ENCODE measurements around the gene CASKIN1.
"Not testable (repeated sequence)": the region's sequence is repeated elsewhere in the genome, so short reads cannot be mapped to it uniquely, and the experiment has no call there.

The CASKIN1 gene, protein sequence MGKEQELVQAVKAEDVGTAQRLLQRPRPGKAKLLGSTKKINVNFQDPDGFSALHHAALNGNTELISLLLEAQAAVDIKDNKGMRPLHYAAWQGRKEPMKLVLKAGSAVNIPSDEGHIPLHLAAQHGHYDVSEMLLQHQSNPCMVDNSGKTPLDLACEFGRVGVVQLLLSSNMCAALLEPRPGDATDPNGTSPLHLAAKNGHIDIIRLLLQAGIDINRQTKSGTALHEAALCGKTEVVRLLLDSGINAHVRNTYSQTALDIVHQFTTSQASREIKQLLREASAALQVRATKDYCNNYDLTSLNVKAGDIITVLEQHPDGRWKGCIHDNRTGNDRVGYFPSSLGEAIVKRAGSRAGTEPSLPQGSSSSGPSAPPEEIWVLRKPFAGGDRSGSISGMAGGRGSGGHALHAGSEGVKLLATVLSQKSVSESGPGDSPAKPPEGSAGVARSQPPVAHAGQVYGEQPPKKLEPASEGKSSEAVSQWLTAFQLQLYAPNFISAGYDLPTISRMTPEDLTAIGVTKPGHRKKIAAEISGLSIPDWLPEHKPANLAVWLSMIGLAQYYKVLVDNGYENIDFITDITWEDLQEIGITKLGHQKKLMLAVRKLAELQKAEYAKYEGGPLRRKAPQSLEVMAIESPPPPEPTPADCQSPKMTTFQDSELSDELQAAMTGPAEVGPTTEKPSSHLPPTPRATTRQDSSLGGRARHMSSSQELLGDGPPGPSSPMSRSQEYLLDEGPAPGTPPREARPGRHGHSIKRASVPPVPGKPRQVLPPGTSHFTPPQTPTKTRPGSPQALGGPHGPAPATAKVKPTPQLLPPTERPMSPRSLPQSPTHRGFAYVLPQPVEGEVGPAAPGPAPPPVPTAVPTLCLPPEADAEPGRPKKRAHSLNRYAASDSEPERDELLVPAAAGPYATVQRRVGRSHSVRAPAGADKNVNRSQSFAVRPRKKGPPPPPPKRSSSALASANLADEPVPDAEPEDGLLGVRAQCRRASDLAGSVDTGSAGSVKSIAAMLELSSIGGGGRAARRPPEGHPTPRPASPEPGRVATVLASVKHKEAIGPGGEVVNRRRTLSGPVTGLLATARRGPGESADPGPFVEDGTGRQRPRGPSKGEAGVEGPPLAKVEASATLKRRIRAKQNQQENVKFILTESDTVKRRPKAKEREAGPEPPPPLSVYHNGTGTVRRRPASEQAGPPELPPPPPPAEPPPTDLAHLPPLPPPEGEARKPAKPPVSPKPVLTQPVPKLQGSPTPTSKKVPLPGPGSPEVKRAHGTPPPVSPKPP (N-terminal part only)

DNA sequence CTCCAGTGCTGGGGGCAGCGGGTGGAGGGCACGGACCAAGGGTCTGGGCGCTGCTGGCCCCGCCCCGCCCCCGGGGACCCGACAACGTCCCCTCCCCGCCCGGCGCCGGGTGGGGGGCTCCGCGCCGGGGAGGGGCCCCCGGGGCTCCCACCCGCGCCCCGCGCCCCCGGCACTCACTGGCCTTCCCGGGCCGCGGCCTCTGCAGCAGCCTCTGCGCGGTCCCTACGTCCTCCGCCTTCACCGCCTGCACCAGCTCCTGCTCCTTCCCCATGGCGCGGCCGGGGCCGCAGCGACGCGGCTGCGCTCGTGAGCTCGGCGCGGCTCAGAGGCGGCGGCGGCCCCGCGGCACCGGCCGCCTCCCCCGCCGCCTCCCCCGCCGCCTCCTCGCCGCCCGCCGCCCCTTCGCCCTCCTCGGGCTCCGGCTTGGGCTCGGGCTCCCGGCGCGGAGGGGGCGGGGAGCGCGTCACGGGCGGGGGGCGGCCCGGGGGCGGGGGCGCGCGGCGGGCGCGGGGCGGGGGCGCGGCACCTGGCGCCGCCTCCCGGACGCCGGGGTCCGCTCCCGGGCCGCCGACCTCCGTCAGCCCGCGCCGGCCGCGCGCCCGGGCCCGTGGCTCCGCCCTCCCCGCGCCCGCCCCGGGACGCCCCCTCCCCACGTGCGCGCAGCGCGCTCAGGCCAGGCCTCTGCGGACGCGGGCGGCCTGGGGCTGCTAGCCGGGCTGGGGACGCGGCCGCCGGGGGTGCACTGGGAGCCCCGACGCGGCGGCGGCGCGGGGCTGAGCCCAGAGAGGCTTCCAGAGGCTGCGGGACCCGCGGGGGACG, at the start of gene CASKIN1:
Gene CASKIN1 (minus strand): TSS at position 444 of the 819 bp plus-strand sequence. CDS start 173 bp downstream, at position 271.
- DNase-seq = no peak

DNA sequence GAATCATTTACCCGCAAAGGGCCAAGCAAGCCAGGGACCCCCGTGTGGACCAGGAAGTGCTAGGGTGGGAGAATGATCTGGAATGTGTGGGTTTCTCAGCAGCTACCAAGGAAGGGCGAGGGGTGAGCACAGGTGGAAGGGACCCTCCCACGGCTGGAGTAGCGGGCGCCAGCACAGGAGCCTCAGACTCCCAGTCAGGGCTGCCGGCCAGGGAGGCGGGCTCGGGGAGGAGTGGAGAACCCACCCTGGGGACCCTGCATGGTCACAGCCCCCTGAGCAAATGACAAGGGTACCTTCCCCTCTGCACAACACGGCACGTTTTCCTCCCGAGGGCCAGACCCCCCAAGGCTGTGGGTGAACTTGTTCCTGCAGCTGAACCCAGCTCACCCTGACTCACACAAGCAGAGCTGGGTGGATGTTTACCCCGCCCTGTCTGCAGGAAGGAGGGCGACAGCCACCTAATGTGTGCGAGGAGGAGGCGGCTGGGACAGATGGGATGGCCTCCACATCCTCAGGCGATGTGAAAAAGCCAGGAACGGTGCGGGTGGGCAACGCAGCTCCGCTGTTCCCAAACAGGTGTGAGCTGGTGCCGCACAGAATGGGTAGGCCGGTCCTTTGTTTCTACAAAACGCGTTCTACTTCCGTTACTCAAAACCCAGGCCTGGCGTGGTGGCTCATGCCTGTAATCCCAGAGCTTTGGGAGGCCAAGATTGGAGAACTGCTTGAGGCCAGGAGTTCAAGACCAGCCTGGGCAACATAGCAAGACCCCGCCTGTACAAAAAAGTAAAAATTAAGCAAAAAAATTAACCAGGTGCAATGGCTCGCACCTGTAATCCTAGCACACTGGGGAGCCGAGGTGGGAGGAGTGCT, 48.8 kb upstream of the CASKIN1 start:
- no peak for DNase-seq

DNA sequence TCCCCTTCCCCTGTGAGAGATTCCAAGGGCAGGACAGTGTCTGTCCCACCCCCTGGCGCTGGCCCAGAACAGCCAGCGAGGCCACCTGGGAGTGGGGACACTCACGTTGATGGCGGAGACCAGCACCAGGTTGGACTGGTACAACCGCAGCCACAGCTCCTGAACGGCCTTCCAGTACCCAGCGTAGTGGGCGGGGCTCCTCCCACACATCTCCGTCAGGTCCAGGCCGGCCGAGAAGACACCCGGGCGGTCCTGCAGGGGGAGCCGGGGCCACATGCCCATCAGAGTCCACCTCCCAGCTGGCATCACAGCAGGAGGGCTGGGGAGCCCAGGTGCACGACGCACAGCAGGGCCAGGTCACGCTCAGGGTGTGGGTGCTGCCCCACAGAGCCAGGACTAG, 47.9 kb upstream of the CASKIN1 start:
- DNase-seq = no peak

DNA sequence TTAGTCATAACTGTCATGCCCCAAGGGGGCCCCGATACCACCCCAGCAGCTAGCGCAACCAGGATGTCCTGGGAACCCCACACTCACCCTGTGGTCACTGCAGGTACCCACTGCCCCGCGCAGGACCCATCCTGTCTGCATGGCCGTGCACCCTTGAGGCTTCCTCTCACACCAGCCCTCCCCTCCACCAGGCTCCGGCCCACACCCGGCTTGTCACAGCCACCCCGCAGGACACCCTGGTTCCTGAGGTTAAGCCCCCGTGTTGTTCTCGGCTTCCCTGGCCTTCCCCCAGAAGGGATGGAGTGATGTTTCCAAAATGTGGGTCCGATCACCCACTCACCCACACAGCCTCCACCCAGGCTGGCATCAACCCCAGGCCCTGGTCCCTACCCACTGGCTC, 47.4 kb upstream of the CASKIN1 start:
- no peak for DNase-seq

DNA sequence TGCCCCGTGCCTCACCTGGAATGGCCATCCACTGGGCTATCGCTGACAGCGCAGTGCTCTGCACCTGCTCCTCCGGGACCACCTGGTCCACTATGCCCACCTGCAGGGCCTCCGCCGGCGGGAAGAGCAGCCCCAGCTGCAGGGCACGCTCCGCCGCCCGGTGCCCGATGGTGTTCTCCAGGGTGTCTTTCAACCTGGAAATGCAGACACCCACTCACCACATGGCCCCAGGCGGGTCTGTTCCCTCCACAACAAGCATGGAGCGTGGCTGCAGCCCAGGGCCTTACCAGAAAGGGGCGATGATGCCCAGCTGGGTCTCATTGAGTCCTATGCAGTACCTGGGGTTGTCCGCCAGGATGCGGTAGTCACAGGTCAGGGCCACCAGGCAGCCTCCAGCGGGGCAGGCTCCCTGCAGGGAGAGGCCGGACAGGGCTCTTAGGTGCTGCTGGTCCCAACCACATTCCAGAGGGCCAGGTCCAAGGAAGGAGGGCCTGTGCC, 46.7 kb upstream of the CASKIN1 start:
- DNase-seq = no peak

DNA sequence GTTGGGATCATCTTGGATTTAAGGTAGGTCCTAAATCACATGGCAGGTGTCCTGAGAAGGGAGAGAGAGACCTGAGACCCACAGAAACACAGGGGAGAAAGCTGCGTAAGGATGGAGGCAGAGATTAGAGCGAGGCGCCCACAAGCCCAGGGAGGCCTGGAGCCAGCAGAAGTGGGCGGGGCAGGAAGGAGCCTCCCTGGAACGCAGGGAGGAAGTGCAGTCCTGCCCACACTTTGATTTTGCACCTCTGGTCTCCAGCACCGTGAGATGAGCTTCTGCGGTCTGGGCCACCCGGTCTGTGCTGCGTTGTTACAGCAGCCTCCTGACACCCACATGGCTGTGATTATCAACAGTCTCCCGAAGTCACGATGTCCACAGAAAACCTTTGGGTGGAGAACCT, 46.2 kb upstream of the CASKIN1 start:
- no peak for DNase-seq

DNA sequence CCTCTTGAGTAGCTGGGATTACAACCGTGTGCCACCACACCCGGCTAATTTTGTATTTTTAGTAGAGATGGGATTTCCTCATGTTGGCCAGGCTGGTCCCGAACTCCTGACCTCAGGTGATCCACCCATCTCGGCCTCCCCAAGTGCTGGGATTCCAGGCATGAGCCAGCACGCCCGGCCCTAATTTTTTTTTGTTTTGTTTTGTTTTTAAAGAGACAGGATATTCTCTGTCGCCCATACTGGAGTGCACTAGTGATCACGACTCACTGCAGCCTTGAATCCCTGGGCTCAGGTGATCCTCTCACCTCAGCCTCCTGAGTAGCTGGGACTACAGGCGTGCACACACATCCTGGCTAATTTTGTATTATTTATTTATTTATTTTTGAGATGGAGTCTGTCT, 43.9 kb upstream of the CASKIN1 start:
- not testable (repeated sequence) for DNase-seq

DNA sequence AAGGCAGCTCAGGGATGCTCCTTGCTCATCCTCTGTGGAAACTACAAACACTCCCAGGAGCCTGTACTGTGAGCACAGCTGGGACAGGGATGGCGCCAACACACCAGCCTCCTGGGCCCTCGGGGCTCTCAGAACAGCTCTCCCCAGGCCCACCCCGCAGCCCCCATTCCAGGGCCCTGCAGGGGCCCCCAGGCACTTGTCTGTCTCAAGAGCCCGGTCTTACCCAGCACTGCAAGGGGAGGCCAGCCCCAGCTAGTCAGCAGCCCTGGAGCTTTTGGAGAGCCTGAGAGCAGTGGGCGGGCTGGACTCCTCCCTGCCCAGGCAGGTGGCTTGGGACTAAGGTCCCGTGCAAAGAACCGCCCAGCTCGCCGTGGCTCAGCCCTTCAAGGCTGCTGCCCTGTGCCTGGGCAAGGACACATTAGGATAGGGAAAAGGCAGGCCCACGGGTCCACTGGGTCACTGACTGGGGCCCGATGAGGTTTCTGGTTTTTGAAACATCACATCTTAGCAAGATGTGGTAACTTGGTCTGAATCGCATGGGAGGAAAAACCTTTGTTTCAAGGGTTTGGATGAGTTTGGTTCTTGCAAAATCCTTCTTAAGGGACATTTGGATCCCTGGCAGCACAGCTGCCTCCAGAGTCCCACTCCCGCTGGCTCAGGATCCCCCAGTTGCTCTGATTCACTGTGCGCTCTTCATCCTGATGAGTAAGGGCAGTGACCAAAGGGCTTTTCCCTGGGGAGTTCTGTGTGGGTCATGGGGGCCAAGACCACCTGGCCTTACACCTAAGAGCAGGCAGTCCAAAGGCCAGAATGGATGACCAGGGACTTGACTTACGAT, 42.7 kb upstream of the CASKIN1 start:
- no peak for DNase-seq

DNA sequence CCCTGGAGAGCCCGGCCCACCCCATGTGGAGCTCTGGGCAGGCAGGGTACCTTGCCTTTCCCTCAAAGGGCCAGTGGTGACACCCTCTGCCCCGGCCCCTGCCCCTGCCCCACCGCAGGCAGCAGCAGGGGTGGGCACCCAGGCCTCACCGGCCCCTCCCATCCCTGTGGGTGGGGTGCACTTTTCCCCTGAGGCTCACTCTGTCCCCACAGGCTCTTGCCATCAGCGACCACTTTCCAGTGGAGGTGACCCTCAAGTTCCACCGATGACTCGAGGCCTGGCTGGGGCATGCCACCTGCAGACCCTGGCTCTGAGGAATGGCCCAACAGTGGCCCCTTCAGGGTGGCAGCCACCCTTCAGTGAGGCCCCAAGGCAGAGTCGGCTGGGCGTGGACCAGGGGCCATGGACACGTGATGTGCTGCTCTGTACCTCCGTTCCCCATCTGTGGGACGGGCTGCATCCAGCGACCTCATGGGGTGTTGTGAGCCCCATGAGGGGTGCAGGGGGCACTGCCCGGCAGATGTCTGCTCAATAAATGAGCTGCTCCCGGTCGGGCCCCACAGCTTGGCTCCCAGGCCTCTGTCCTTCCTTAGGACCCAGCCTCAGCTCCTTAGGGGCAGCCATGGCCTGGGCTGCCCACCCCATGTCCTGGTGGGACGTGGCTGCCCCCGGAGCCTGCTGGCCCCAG, 41.9 kb upstream of the CASKIN1 start:
- no peak for DNase-seq

DNA sequence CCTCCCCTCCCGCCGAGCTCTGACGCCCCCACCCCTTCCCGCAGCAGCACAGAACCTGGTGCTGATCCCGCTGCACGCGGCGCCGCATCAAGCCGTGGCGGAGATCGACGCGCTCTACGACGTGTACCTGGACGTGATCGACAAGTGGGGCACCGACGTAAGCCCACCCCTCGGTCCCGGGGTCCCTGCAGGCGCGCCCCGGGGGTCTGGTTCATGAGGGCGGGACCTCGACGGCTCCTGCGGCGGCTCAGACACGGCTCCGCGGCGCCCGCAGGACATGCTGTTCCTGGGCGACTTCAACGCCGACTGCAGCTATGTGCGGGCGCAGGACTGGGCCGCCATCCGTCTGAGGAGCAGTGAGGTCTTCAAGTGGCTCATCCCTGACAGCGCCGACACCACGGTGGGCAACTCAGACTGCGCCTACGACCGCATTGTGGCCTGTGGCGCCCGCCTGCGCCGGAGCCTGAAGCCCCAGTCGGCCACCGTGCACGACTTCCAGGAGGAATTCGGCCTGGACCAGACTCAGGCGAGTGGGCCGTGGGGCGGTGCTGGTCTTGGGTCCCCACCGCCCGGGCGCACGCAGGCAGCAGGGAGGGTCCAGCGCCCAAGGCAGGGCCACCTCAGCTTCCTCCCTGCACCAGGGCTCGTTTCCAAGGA, 41.2 kb upstream of the CASKIN1 start:
- no peak for DNase-seq

DNA sequence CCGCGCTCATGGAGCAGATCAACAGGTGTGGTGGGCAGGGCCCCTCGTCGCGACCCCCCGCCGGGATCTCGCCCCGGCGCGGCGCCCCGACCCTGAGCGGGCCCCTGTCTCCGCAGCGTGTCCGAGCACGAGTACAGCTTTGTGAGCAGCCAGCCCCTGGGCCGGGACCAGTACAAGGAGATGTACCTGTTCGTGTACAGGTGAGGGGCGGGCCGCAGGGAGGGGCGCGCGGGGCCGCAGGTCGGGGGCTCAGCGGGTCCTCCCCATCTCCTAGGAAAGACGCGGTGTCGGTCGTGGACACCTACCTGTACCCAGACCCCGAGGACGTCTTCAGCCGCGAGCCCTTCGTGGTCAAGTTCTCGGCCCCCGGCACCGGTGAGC, 40.7 kb upstream of the CASKIN1 start:
- DNase-seq = no peak

DNA sequence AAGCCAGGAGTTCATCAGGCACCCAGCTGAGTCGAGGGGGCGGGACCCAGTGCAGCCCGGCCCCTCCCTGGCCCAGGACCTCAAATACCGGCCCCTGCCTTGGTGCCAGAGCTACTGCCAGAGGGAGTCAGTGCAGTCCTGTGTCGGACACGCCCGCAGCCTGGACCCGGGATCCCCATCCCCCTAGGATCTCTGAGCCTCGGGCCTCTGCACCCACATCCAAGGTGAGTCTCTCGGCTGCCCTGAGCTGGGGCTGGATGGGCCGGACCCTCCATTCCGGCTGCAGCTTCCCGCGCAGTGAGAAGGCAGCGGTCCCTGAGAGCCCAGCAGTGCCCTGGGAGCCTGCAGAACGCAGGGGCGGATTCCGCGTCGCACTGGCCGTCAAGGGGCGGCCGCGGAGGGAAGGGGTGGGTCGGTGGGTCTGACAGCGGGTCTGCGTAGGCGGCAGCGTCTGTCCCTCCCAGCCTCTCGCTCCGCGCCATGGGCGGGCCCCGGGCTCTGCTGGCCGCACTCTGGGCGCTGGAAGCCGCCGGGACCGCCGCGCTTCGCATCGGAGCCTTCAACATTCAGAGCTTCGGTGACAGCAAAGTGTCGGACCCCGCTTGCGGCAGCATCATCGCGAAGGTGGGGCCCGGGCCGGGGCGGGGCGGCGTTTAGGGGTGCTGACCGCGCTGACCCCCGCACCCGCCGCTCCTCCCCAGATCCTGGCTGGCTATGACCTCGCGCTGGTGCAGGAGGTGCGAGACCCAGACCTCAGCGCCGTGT, 40.1 kb upstream of the CASKIN1 start, which contains the start of gene DNASE1L2:
Gene DNASE1L2 (plus strand): TSS at position 108 of the 765 bp plus-strand sequence. CDS start 373 bp downstream, at position 481.
- DNase-seq = no peak

DNA sequence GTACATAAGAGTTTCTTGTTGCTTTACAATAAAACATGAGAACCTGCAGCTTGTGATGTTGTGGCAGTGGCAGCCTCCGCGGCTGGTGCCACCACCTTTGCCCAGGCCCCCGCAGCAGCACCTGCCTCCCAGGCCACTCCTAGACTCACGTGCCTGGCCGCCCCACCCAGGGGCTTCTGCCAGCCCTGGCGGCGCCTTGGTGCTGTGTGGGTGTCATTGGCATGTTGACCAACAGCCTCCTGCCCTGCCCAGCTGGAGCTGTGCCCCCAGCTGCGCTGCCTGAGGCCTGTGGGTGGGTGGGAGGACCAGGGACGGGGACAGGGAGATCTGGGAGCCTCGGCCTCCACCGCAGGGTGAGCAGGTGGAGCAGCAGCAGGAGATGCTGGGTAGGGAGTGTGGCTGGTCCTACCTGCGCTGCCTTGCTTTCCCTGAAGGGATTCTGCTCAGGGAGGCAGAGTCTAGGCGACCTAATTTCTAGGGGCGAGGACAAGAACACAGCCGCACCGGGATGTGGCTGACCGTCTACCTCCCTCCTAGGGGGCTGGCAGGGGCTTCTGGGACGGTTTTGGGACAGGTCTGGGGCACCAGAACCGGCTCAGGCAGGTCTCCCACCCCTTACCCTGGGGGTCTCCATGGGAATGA, 39.4 kb upstream of the CASKIN1 start:
- DNase-seq = no peak

DNA sequence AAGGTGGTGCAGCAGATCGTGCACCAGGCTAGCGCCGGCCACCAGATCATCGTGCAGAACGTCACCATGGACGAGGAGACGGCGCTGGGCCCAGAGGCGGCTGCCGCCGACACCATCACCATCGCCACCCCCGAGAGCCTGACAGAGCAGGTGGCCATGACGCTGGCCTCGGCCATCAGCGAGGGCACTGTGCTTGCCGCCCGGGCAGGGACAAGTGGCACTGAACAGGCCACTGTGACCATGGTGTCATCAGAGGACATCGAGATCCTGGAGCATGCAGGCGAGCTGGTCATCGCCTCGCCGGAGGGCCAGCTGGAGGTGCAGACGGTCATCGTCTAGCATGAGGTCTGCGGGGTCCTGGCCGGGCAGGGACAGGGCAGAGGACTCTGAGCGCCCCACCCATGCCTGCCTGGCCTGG, 38.8 kb upstream of the CASKIN1 start:
- DNase-seq = no peak

DNA sequence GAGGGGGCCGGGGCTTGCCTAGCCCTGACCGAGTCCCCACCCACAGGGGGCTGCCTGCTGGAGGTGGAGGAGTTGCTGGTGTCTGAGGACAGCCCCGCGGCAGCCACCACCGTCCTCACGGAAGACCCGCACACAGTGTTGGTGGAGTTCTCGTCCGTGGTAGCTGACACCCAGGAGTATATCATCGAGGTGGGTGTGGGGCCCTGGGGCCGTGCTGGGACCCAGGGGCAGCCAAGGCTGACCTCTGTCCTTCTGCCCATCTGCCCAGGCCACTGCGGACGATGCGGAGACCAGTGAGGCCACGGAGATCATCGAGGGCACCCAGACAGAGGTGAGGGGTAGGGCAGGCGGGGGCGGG, 38.4 kb upstream of the CASKIN1 start:
- no peak for DNase-seq

DNA sequence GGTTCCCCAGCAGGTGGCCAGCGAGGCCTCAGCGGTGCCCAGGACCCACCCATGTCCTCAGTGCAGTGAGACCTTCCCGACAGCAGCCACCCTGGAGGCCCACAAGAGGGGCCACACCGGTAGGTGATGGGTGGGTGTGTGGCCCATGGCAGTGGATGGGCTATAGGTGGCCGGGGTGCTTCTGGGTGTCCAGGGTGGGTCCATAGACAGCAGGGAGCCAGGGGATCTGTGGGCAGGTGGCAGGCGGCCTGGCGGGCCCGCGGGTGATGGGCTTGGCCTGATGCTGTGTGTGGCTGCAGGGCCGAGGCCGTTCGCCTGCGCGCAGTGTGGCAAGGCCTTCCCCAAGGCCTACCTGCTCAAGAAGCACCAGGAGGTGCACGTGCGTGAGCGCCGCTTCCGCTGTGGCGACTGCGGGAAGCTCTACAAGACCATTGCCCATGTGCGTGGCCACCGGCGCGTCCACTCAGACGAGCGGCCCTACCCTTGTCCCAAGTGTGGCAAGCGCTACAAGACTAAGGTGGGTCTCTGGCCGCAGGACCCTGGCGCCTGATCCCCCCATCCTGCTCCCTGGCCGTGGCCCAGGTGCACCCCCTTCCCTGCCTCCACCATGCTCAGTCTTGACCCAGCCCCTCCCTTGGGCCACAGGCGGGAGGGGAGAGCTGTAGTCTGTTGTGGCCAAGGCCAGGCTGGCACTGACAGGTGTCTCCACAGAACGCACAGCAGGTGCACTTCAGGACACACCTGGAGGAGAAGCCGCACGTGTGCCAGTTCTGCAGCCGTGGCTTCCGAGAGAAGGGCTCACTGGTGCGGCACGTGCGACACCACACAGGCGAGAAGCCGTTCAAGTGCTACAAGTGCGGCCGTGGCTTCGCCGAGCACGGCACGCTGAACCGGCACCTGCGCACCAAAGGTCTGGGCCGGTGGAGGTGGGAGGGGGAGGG, 37.7 kb upstream of the CASKIN1 start:
- no peak for DNase-seq
